Astrocyte (in vitro differentiated cells and primary cell): ENCODE measurements around the gene GMDS.

Experiments
- EZH2 ChIP-seq: IDR thresholded peaks from 2 replicates; pipeline ENCODE4 v1.6.1; 2012; ENCODE audit warnings: mild to moderate bottlenecking, low read length, inconsistent platforms; ENCODE audit not compliant: insufficient read depth
- TF ChIP-seq, protein P1 (sequence below): IDR thresholded peaks from 2 replicates; pipeline ENCODE4 v1.5.1; 2011; ENCODE audit warnings: low read depth, mild to moderate bottlenecking, inconsistent platforms, low read length, moderate library complexity; ENCODE audit not compliant: insufficient read depth

DNA sequence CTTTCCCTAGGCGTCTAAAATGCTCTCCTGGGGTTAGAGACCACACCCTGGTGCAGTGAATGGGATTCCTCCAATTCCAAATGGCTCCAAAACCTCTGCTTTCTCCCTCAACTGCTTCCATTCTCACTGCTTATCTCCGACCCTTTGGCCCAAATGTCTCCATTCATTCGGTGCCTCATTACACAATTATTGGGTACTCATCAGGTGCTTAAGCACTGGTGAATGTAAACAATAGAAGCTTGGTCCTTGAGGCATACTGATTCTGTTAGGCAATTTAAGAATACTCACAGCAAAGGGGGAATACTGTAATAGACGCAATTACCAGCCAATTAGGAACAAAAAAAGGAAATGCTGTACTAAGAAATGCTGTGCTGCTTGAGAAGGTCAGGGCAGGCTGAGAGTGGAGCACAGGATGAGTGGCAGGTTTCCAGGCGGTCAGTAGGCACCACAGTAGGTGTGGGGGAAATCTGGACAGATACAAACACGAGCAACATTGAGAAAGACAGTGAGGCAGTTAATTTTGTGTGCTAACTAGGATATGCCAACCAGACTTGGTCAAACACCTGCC lies 23.0 kb downstream of the GMDS start:
- TF ChIP-seq, protein P1, sequence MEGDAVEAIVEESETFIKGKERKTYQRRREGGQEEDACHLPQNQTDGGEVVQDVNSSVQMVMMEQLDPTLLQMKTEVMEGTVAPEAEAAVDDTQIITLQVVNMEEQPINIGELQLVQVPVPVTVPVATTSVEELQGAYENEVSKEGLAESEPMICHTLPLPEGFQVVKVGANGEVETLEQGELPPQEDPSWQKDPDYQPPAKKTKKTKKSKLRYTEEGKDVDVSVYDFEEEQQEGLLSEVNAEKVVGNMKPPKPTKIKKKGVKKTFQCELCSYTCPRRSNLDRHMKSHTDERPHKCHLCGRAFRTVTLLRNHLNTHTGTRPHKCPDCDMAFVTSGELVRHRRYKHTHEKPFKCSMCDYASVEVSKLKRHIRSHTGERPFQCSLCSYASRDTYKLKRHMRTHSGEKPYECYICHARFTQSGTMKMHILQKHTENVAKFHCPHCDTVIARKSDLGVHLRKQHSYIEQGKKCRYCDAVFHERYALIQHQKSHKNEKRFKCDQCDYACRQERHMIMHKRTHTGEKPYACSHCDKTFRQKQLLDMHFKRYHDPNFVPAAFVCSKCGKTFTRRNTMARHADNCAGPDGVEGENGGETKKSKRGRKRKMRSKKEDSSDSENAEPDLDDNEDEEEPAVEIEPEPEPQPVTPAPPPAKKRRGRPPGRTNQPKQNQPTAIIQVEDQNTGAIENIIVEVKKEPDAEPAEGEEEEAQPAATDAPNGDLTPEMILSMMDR: no peak
- no peak for TF ChIP-seq EZH2
